GM18517 (cell line): ENCODE measurements around the gene CDK16.
A peak's percentile ranks its signal among the peaks of the same experiment; 100 is the strongest.

ENCODE experiments used
- ATAC-seq: cut with Tn5 transposase; IDR thresholded peaks from one replicate; pipeline ENCODE4 v1.9.1; 2021; ENCODE audit warnings: mild to moderate bottlenecking, moderate library complexity; ENCODE audit not compliant: unreplicated experiment

The CDK16 gene

GRCh38 chrX:47206316-47206715, 12.2 kb upstream of the CDK16 start:
- no peak for ATAC-seq

- ATAC-seq = no peak
Observed at GRCh38 chrX:47208108-47208507, 10.4 kb upstream of the CDK16 start.

- ATAC-seq = no peak
Observed at GRCh38 chrX:47209508-47210238, 8.8 kb upstream of the CDK16 start.

GRCh38 chrX:47210661-47211425, 7.6 kb upstream of the CDK16 start:
- ATAC-seq = no peak

- no peak for ATAC-seq
Observed at GRCh38 chrX:47212381-47213293, 5.8 kb upstream of the CDK16 start.

GRCh38 chrX:47214435-47215077, 3.9 kb upstream of the CDK16 start:
- no peak for ATAC-seq

GRCh38 chrX:47215291-47215900, 3.1 kb upstream of the CDK16 start:
- no peak for ATAC-seq

GRCh38 chrX:47216393-47216925, 2.0 kb upstream of the CDK16 start:
- ATAC-seq = no peak

- ATAC-seq = no peak
Observed at GRCh38 chrX:47217121-47217851, 1.2 kb upstream of the CDK16 start.

GRCh38 chrX:47217852-47218279, 615 bp upstream of the CDK16 start:
- ATAC-seq = peak; percentile 90

GRCh38 chrX:47218920-47219815, 687 bp downstream of the CDK16 start:
- no peak for ATAC-seq

GRCh38 chrX:47221756-47222155, 3.3 kb downstream of the CDK16 start:
- no peak for ATAC-seq

GRCh38 chrX:47222751-47223350, 4.4 kb downstream of the CDK16 start:
- no peak for ATAC-seq

- ATAC-seq = no peak
Observed at GRCh38 chrX:47223476-47224250, 5.2 kb downstream of the CDK16 start.

GRCh38 chrX:47224266-47224895, 5.9 kb downstream of the CDK16 start:
- no peak for ATAC-seq

GRCh38 chrX:47224896-47225290, 6.4 kb downstream of the CDK16 start:
- no peak for ATAC-seq

GRCh38 chrX:47226071-47226470, 7.6 kb downstream of the CDK16 start:
- no peak for ATAC-seq
